GM23248 (cell line): ENCODE results near the gene PRR5L.
"Not testable (repeated sequence)": the region's sequence is repeated elsewhere in the genome, so short reads cannot be mapped to it uniquely, and the experiment has no call there.

Experiments used
- EZH2 ChIP-seq: fragments of 200-600 bp; sonication (generic); IDR thresholded peaks from 2 replicates; pipeline ENCODE4 v1.6.1; 2018; ENCODE audit warnings: antibody characterized with exemption, mild to moderate bottlenecking; ENCODE audit not compliant: insufficient read depth, poor library complexity, severe bottlenecking
- EZH2phosphoT487 ChIP-seq: fragments of 200-600 bp; sonication (generic); IDR thresholded peaks from 2 replicates; pipeline ENCODE4 v1.6.1; 2018; ENCODE audit warnings: antibody characterized with exemption, moderate library complexity, mild to moderate bottlenecking, low read depth; ENCODE audit not compliant: insufficient read depth

- not testable (repeated sequence) for TF ChIP-seq EZH2, EZH2phosphoT487
Measured at GRCh38 chr11:36511062-36511461, 215.0 kb downstream of the PRR5L start.
